ENCODE data around the gene E2F7.

E2F7 gene

DNA sequence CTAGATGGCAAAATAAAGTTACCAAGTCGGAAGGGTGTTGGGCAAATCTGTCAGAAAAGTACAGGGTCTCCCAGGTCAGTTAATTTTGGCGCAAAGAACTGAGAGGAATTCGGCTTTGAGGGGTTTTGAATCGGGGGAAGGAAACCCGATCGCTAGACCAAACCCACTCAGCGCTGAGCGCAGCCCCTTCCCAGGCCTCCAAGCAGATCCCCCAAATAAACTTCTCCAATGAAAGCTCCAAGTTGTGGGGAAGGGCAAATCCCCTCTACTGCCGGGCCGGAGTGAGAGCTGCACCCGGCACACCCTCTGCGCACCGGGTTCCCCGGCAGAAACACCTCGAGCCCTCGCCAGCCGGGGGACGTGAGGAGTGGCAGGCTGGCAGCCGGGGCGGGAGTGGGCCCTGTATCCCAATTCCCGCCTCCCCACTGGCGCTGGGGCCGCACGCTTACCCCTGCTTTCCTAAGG, 441 bp downstream of the E2F7 start (continued):
- TF ChIP-seq, protein P1, sequence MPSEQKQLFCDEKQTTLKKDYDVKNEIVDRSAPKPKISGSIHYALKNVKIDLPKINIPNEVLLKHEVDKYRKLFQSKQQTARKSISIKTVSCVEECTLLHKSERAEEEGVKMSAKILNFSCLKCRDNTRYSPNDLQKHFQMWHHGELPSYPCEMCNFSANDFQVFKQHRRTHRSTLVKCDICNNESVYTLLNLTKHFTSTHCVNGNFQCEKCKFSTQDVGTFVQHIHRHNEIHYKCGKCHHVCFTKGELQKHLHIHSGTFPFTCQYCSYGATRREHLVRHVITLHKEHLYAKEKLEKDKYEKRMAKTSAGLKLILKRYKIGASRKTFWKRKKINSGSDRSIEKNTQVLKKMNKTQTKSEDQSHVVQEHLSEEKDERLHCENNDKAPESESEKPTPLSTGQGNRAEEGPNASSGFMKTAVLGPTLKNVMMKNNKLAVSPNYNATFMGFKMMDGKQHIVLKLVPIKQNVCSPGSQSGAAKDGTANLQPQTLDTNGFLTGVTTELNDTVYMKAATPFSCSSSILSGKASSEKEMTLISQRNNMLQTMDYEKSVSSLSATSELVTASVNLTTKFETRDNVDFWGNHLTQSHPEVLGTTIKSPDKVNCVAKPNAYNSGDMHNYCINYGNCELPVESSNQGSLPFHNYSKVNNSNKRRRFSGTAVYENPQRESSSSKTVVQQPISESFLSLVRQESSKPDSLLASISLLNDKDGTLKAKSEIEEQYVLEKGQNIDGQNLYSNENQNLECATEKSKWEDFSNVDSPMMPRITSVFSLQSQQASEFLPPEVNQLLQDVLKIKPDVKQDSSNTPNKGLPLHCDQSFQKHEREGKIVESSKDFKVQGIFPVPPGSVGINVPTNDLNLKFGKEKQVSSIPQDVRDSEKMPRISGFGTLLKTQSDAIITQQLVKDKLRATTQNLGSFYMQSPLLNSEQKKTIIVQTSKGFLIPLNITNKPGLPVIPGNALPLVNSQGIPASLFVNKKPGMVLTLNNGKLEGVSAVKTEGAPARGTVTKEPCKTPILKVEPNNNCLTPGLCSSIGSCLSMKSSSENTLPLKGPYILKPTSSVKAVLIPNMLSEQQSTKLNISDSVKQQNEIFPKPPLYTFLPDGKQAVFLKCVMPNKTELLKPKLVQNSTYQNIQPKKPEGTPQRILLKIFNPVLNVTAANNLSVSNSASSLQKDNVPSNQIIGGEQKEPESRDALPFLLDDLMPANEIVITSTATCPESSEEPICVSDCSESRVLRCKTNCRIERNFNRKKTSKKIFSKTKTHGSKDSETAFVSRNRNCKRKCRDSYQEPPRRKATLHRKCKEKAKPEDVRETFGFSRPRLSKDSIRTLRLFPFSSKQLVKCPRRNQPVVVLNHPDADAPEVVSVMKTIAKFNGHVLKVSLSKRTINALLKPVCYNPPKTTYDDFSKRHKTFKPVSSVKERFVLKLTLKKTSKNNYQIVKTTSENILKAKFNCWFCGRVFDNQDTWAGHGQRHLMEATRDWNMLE (tag by site-specific recombination; conservative IDR thresholded peaks at IDR 0.05; ENCODE audit: low read depth), result no peak
- TF ChIP-seq ZNF416 (tag by site-specific recombination; IDR thresholded peaks at IDR 0.05) (no peak), ZNF18 (tag by site-specific recombination; IDR thresholded peaks at IDR 0.05) (no peak), ZNF174 (tag by site-specific recombination; IDR thresholded peaks at IDR 0.05) (no peak), ZNF221 (tag by site-specific recombination; IDR thresholded peaks at IDR 0.05; ENCODE audit: borderline replicate concordance) (no peak), ZNF335 (tag by site-specific recombination; conservative IDR thresholded peaks at IDR 0.05) (peak; percentile 60; the same call in 1 of the 2 replicates), ZNF391 (tag by site-specific recombination; IDR thresholded peaks at IDR 0.05; ENCODE audit: borderline replicate concordance, low read depth) (no peak), SALL2 (tag by site-specific recombination; IDR thresholded peaks at IDR 0.05; ENCODE audit: borderline replicate concordance) (no peak), ATF2 (tag by site-specific recombination; IDR thresholded peaks at IDR 0.05; ENCODE audit: low read depth) (no peak), ZNF785 (tag by site-specific recombination; IDR thresholded peaks at IDR 0.05) (no peak), ZNF266 (tag by site-specific recombination; IDR thresholded peaks at IDR 0.05; ENCODE audit: low read depth) (no peak)
- TF ChIP-seq, protein P2, sequence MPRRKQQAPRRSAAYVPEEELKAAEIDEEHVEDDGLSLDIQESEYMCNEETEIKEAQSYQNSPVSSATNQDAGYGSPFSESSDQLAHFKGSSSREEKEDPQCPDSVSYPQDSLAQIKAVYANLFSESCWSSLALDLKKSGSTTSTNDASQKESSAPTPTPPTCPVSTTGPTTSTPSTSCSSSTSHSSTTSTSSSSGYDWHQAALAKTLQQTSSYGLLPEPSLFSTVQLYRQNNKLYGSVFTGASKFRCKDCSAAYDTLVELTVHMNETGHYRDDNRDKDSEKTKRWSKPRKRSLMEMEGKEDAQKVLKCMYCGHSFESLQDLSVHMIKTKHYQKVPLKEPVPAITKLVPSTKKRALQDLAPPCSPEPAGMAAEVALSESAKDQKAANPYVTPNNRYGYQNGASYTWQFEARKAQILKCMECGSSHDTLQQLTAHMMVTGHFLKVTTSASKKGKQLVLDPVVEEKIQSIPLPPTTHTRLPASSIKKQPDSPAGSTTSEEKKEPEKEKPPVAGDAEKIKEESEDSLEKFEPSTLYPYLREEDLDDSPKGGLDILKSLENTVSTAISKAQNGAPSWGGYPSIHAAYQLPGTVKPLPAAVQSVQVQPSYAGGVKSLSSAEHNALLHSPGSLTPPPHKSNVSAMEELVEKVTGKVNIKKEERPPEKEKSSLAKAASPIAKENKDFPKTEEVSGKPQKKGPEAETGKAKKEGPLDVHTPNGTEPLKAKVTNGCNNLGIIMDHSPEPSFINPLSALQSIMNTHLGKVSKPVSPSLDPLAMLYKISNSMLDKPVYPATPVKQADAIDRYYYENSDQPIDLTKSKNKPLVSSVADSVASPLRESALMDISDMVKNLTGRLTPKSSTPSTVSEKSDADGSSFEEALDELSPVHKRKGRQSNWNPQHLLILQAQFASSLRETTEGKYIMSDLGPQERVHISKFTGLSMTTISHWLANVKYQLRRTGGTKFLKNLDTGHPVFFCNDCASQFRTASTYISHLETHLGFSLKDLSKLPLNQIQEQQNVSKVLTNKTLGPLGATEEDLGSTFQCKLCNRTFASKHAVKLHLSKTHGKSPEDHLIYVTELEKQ (tag by site-specific recombination; IDR thresholded peaks at IDR 0.05; ENCODE audit: borderline replicate concordance), result no peak
- TF ChIP-seq, protein P3, sequence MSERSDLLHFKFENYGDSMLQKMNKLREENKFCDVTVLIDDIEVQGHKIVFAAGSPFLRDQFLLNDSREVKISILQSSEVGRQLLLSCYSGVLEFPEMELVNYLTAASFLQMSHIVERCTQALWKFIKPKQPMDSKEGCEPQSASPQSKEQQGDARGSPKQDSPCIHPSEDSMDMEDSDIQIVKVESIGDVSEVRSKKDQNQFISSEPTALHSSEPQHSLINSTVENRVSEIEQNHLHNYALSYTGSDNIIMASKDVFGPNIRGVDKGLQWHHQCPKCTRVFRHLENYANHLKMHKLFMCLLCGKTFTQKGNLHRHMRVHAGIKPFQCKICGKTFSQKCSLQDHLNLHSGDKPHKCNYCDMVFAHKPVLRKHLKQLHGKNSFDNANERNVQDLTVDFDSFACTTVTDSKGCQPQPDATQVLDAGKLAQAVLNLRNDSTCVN (tag by site-specific recombination; optimal IDR thresholded peaks at IDR 0.05), result no peak
